BE2C (cell line): ENCODE measurements around the gene PTPRM.

Experiments used
- DNase-seq: peaks from one replicate; pipeline ENCODE4 v3.0.0-alpha.2; 2020
- H3K27me3 ChIP-seq: fragments of 250-450 bp; sonication (Bioruptor Pico); 2 replicates; pipeline ENCODE4 v1.5.1; 2020; ENCODE audit warnings: mild to moderate bottlenecking
- H3K36me3 ChIP-seq: fragments of 250-450 bp; sonication (Bioruptor Pico); 2 replicates; pipeline ENCODE4 v1.5.1; 2020; ENCODE audit warnings: mild to moderate bottlenecking
- H3K4me1 ChIP-seq: fragments of 250-450 bp; sonication (Bioruptor Pico); 2 replicates; pipeline ENCODE4 v1.5.1; 2020
- H3K4me3 ChIP-seq: 2 replicates; pipeline ENCODE4 v1.5.1; 2011; ENCODE audit warnings: low read depth, low read length
- H3K9me3 ChIP-seq: fragments of 250-450 bp; sonication (Bioruptor Pico); 2 replicates; pipeline ENCODE4 v1.5.1; 2020
- CTCF ChIP-seq: IDR thresholded peaks from 2 replicates; pipeline ENCODE4 v1.5.1; 2012; ENCODE audit warnings: mild to moderate bottlenecking, low read depth, low read length

Gene PTPRM

GRCh38 chr18:7666195-7666776 lies 99.2 kb downstream of the PTPRM start:
- no peak for DNase-seq
- Histone ChIP-seq H3K9me3 (no peaks in the 10 kb centered on the region), H3K4me3 (no peak overlapping the region), H3K36me3 (no peaks in the 10 kb centered on the region), H3K4me1 (no peaks in the 10 kb centered on the region), H3K27me3 (no peaks in the 10 kb centered on the region)
- no peak for TF ChIP-seq CTCF

- TF ChIP-seq CTCF: no peak
- Histone ChIP-seq H3K4me1 (no peaks in the 10 kb centered on the region), H3K27me3 (no peaks in the 10 kb centered on the region)
Observed at GRCh38 chr18:7668392-7668791, 101.3 kb downstream of the PTPRM start.

GRCh38 chr18:7669361-7669760 lies 102.2 kb downstream of the PTPRM start:
- Histone ChIP-seq H3K36me3 (no peaks in the 10 kb centered on the region), H3K4me1 (no peaks in the 10 kb centered on the region), H3K4me3 (no peak overlapping the region), H3K9me3 (no peaks in the 10 kb centered on the region), H3K27me3 (no peaks in the 10 kb centered on the region)
- DNase-seq: no peak
- no peak for TF ChIP-seq CTCF

More at GRCh38 chr18:7668392-7668791, 101.3 kb downstream of the PTPRM start:
- no peak for DNase-seq
- Histone ChIP-seq H3K9me3 (no peaks in the 10 kb centered on the region), H3K4me3 (no peak overlapping the region), H3K36me3 (no peaks in the 10 kb centered on the region)

- H3K4me3 ChIP-seq: no peak overlapping the region
- no peaks in the 10 kb centered on the region for H3K4me1 ChIP-seq
- no peaks in the 10 kb centered on the region for H3K27me3 ChIP-seq
- no peaks in the 10 kb centered on the region for H3K36me3 ChIP-seq
- no peak for DNase-seq
- H3K9me3 ChIP-seq: no peaks in the 10 kb centered on the region
- no peak for TF ChIP-seq CTCF
Observed at GRCh38 chr18:7671105-7671504, 104.0 kb downstream of the PTPRM start.

- Histone ChIP-seq H3K9me3 (no peaks in the 10 kb centered on the region), H3K4me3 (no peak overlapping the region), H3K36me3 (no peaks in the 10 kb centered on the region), H3K4me1 (no peaks in the 10 kb centered on the region), H3K27me3 (no peaks in the 10 kb centered on the region)
- DNase-seq: no peak
- no peak for TF ChIP-seq CTCF
Observed at GRCh38 chr18:7676253-7676873, 109.2 kb downstream of the PTPRM start.

GRCh38 chr18:7677001-7677400 lies 109.9 kb downstream of the PTPRM start:
- DNase-seq: no peak
- no peaks in the 10 kb centered on the region for H3K27me3 ChIP-seq
- no peaks in the 10 kb centered on the region for H3K4me1 ChIP-seq
- no peaks in the 10 kb centered on the region for H3K36me3 ChIP-seq
- no peaks in the 10 kb centered on the region for H3K9me3 ChIP-seq
- H3K4me3 ChIP-seq: no peak overlapping the region
- TF ChIP-seq CTCF: no peak
